HepG2 (cell line): ENCODE data around the gene OTOP2. TPM values are rescaled to one million over a fixed set of nuclear protein-coding genes. Genes with fewer than 3 reads are reported as not detected.

Experiments used
- AKAP8 ChIP-seq: sonication (generic); formaldehyde crosslinking; IDR thresholded peaks from 2 replicates; pipeline ENCODE4 v1.5.1; 2020; ENCODE audit warnings: mild to moderate bottlenecking, missing genetic modification reagents
- BORCS8-MEF2B ChIP-seq: sonication (generic); formaldehyde crosslinking; IDR thresholded peaks from 2 replicates; pipeline ENCODE4 v1.8.0; 2022; ENCODE audit warnings: mild to moderate bottlenecking, missing genetic modification reagents
- DR1 ChIP-seq: sonication (generic); formaldehyde crosslinking; IDR thresholded peaks from 2 replicates; pipeline ENCODE4 v1.8.0; 2021; ENCODE audit warnings: mild to moderate bottlenecking, missing genetic modification reagents, inconsistent platforms
- ETV6 ChIP-seq: sonication (generic); formaldehyde crosslinking; conservative IDR thresholded peaks from 2 replicates; pipeline ENCODE4 v1.4.0; 2020; ENCODE audit warnings: missing genetic modification reagents
- FLYWCH1 ChIP-seq: sonication (generic); formaldehyde crosslinking; IDR thresholded peaks from 2 replicates; pipeline ENCODE4 v1.8.1; 2023; ENCODE audit warnings: mild to moderate bottlenecking, missing genetic modification reagents
- GATAD2A ChIP-seq: IDR thresholded peaks from 2 replicates; pipeline ENCODE4 v1.6.1; 2016
- HES4 ChIP-seq: sonication (generic); formaldehyde crosslinking; IDR thresholded peaks from 2 replicates; pipeline ENCODE4 v1.9.0; 2021; ENCODE audit warnings: mild to moderate bottlenecking, missing genetic modification reagents, borderline replicate concordance
- HNF4G ChIP-seq, 2 experiments: sonication (generic) in 1 of 2; formaldehyde crosslinking in 1 of 2; IDR thresholded peaks; 2 replicates each; pipeline versions ENCODE4 v1.4.0 to v1.6.1; 2011 to 2020; ENCODE audit warnings: borderline replicate concordance in 2 of 2, low read depth in 2 of 2, mild to moderate bottlenecking in 2 of 2, low read length in 1 of 2, missing genetic modification reagents in 1 of 2, moderate library complexity in 1 of 2
- KLF6 ChIP-seq: IDR thresholded peaks from 2 replicates; pipeline ENCODE4 v1.8.0; 2016; ENCODE audit warnings: missing biosample characterization, missing genetic modification reagents
- PAF1 ChIP-seq: IDR thresholded peaks from 2 replicates; pipeline ENCODE4 v1.6.1; 2016; ENCODE audit warnings: missing genetic modification reagents, missing compliant biosample characterization
- SRY ChIP-seq: sonication (generic); formaldehyde crosslinking; IDR thresholded peaks from 2 replicates; pipeline ENCODE4 v1.8.0; 2022; ENCODE audit warnings: mild to moderate bottlenecking, missing genetic modification reagents
- ZBTB42 ChIP-seq: sonication (generic); formaldehyde crosslinking; IDR thresholded peaks from 2 replicates; pipeline ENCODE4 v1.5.0; 2020; ENCODE audit warnings: mild to moderate bottlenecking, missing genetic modification reagents
- ZKSCAN5 ChIP-seq: sonication (generic); formaldehyde crosslinking; IDR thresholded peaks from 2 replicates; pipeline ENCODE4 v1.5.1; 2020; ENCODE audit warnings: mild to moderate bottlenecking, missing genetic modification reagents
- ZNF34 ChIP-seq: sonication (generic); formaldehyde crosslinking; IDR thresholded peaks from 2 replicates; pipeline ENCODE4 v1.4.0; 2020; ENCODE audit warnings: mild to moderate bottlenecking, missing genetic modification reagents, borderline replicate concordance
- ZNF501 ChIP-seq: sonication (generic); formaldehyde crosslinking; IDR thresholded peaks from 2 replicates; pipeline ENCODE4 v1.5.1; 2020; ENCODE audit warnings: mild to moderate bottlenecking, moderate library complexity, missing genetic modification reagents
- ZNF75D ChIP-seq: sonication (generic); formaldehyde crosslinking; IDR thresholded peaks from 2 replicates; pipeline ENCODE4 v1.8.1; 2023; ENCODE audit warnings: missing genetic modification reagents, mild to moderate bottlenecking, borderline replicate concordance
- ZNF766 ChIP-seq: sonication (generic); formaldehyde crosslinking; IDR thresholded peaks from 2 replicates; pipeline ENCODE4 v1.5.0; 2020; ENCODE audit warnings: missing genetic modification reagents, borderline replicate concordance
- ZNF883 ChIP-seq: sonication (generic); formaldehyde crosslinking; IDR thresholded peaks from 2 replicates; pipeline ENCODE4 v1.5.1; 2020; ENCODE audit warnings: mild to moderate bottlenecking, missing genetic modification reagents; ENCODE audit errors: not compliant biosample characterization
- polyA plus RNA-seq, 8 experiments: library from polyadenylated mRNA; depleted of rRNA in 3 of 8; stranded (reverse) in 7 of 8; unstranded in 1 of 8; fragments of >200 nt; fragmentation: Illumina TruSeq in 4 of 8; extraction: Trizol in 4 of 8; gene quantifications; 2 replicates each; pipeline versions ENCODE4 v1.2.1 to v1.2.3, GENCODE V29; 2011 to 2016; ENCODE audit warnings: low read depth in 4 of 8, missing spikeins in 1 of 8, mixed read lengths in 1 of 8; ENCODE audit not compliant: insufficient read depth in 1 of 8
- total RNA-seq, 5 experiments: library from RNA; depleted of rRNA; stranded (reverse); fragments of >200 nt; fragmentation: Illumina TruSeq; extraction: Trizol; gene quantifications; 2 replicates each; pipeline ENCODE4 v1.2.3, GENCODE V29; 2016; ENCODE audit warnings: low read depth in 1 of 5
- TF ChIP-seq, protein P1 (sequence below), 2 experiments: sonication (generic) in 1 of 2; formaldehyde crosslinking in 1 of 2; IDR thresholded peaks; 2 replicates each; pipeline versions ENCODE4 v1.4.0 to v1.6.1; 2018 to 2020; ENCODE audit warnings: missing genetic modification reagents in 2 of 2, borderline replicate concordance in 1 of 2, low read depth in 1 of 2, mild to moderate bottlenecking in 1 of 2, missing biosample characterization in 1 of 2
- TF ChIP-seq, protein P2 (sequence below): sonication (generic); formaldehyde crosslinking; IDR thresholded peaks from 2 replicates; pipeline ENCODE4 v1.8.0; 2022; ENCODE audit warnings: missing genetic modification reagents, low read depth, mild to moderate bottlenecking, borderline replicate concordance
- TF ChIP-seq, protein P3 (sequence below): sonication (generic); formaldehyde crosslinking; IDR thresholded peaks from 2 replicates; pipeline ENCODE4 v1.4.0; 2020; ENCODE audit warnings: missing genetic modification reagents
- TF ChIP-seq, protein P4 (sequence below): sonication (generic); formaldehyde crosslinking; IDR thresholded peaks from 2 replicates; pipeline ENCODE4 v1.8.1; 2023; ENCODE audit warnings: missing genetic modification reagents, inconsistent platforms, borderline replicate concordance

Gene OTOP2
- total and polyA plus RNA-seq, 2 of the 13 experiments (the other 11 are each of a cell fraction or from before 2014, with no cell fraction given) = not detected

DNA sequence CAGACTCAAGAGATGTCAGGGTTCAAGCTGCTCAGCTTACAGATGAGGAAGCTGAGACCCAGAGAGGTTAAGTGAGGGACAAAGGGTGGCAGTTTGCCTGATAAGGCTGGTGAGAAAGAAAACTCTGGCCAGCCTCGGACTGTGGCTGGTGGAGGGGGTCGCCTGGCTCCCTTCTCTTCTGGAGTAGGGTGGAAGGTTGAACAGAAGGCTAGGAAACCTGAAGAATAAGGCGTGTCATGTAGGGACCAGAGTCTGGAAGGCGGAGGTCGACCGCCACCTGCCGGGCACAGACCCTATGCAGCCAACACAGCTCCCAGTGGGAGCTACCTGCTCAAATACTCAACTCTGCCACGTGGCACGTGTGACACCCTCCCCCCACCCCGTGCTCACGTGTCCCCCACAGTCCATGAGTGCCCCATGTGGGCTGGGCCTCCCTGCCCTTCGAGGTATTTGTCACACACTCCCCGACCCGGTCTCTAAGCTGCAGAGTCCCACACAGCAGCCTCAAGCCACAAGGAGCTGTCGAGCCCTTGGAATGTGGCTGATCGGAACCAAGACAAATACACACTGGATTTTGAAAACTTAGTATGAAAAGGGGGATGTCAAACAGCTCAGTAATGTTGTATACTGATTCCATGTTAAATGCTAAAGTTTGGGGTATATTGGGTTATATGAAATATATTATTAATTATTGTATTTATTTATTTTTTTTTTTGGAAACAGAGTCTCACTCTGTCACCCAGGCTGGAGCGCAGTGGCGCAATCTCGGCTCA, 36.7 kb downstream of the OTOP2 start (continued):
- no peak for TF ChIP-seq AKAP8 (CRISPR knock-in tag)
- TF ChIP-seq FLYWCH1 (CRISPR knock-in tag) = 0 out of 2 replicates have a peak, but pooled peaks have one; percentile 32
- TF ChIP-seq ZNF883 (CRISPR knock-in tag) = peak; percentile 81
- TF ChIP-seq PAF1 (CRISPR knock-in tag) = no peak
- TF ChIP-seq ZKSCAN5 (CRISPR knock-in tag) = no peak
- peak; percentile 46; the same call in 1 of the 2 replicates for TF ChIP-seq DR1 (CRISPR knock-in tag)
- TF ChIP-seq ETV6 (CRISPR knock-in tag) = peak; percentile 62; the same call in 1 of the 2 replicates
- no peak for TF ChIP-seq ZNF501 (CRISPR knock-in tag)
- TF ChIP-seq ZNF34 (CRISPR knock-in tag) = no peak
- TF ChIP-seq, protein P1, sequence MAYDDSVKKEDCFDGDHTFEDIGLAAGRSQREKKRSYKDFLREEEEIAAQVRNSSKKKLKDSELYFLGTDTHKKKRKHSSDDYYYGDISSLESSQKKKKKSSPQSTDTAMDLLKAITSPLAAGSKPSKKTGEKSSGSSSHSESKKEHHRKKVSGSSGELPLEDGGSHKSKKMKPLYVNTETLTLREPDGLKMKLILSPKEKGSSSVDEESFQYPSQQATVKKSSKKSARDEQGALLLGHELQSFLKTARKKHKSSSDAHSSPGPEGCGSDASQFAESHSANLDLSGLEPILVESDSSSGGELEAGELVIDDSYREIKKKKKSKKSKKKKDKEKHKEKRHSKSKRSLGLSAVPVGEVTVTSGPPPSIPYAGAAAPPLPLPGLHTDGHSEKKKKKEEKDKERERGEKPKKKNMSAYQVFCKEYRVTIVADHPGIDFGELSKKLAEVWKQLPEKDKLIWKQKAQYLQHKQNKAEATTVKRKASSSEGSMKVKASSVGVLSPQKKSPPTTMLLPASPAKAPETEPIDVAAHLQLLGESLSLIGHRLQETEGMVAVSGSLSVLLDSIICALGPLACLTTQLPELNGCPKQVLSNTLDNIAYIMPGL (CRISPR knock-in tag; IDR thresholded peaks at IDR 0.05; ENCODE audit: borderline replicate concordance in 1 of 2, low read depth in 1 of 2) = peak; percentile 71 to 83
- TF ChIP-seq, protein P2, sequence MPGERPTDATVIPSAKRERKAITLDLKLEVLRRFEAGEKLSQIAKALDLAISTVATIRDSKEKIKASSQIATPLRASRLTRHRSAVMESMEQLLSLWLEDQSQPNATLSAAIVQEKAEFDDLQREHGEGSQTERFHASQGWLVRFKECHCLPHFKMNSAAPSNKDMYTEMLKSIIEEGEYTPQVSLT (CRISPR knock-in tag) = no peak
- no peak for TF ChIP-seq HNF4G (IDR thresholded peaks at IDR 0.05; ENCODE audit: borderline replicate concordance, low read depth, low read length)
- no peak for TF ChIP-seq HNF4G (CRISPR knock-in tag; IDR thresholded peaks at IDR 0.05; ENCODE audit: borderline replicate concordance, low read depth)
- TF ChIP-seq, protein P3, sequence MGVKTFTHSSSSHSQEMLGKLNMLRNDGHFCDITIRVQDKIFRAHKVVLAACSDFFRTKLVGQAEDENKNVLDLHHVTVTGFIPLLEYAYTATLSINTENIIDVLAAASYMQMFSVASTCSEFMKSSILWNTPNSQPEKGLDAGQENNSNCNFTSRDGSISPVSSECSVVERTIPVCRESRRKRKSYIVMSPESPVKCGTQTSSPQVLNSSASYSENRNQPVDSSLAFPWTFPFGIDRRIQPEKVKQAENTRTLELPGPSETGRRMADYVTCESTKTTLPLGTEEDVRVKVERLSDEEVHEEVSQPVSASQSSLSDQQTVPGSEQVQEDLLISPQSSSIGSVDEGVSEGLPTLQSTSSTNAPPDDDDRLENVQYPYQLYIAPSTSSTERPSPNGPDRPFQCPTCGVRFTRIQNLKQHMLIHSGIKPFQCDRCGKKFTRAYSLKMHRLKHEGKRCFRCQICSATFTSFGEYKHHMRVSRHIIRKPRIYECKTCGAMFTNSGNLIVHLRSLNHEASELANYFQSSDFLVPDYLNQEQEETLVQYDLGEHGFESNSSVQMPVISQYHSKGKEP = peak; percentile 45; the same call in 1 of the 2 replicates
- TF ChIP-seq ZBTB42 (CRISPR knock-in tag) = 0 out of 2 replicates have a peak, but pooled peaks have one; percentile 46
- no peak for TF ChIP-seq HES4 (CRISPR knock-in tag)
- peak; percentile 24; the same call in 1 of the 2 replicates for TF ChIP-seq SRY (CRISPR knock-in tag)
- peak; percentile 86 for TF ChIP-seq GATAD2A (CRISPR knock-in tag)
- TF ChIP-seq ZNF766 (CRISPR knock-in tag) = peak; percentile 65; the same call in 1 of the 2 replicates
- peak; percentile 84; the same call in 1 of the 2 replicates for TF ChIP-seq KLF6 (CRISPR knock-in tag)
- TF ChIP-seq ZNF75D = no peak
- peak; percentile 97 for TF ChIP-seq BORCS8-MEF2B (CRISPR knock-in tag)
- TF ChIP-seq, protein P4, sequence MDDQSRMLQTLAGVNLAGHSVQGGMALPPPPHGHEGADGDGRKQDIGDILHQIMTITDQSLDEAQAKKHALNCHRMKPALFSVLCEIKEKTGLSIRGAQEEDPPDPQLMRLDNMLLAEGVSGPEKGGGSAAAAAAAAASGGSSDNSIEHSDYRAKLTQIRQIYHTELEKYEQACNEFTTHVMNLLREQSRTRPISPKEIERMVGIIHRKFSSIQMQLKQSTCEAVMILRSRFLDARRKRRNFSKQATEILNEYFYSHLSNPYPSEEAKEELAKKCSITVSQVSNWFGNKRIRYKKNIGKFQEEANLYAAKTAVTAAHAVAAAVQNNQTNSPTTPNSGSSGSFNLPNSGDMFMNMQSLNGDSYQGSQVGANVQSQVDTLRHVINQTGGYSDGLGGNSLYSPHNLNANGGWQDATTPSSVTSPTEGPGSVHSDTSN (CRISPR knock-in tag) = no peak
